B cell (primary cell): Measurements from ENCODE around the gene NRG2. TPM values are rescaled to one million over a fixed set of nuclear protein-coding genes. Genes with fewer than 3 reads are reported as not detected.

Source experiments
- ATAC-seq: fragments of 200-7000 bp; cut with Tn5 transposase; one replicate; pipeline ENCODE4 v1.10.0; 2021; ENCODE audit warnings: low read depth, mild to moderate bottlenecking, moderate number of reproducible peaks, moderate library complexity
- CTCF ChIA-PET: fragments of 350-600 bp; sonication (Branson Sonifier 250); formaldehyde crosslinking; loops from one replicate; lab custom pipeline; 2021; ENCODE audit warnings: antibody characterized with exemption, inconsistent platforms; lab: Charles Lee
- POLR2A ChIA-PET: fragments of 350-600 bp; sonication (Branson Sonifier 250); formaldehyde crosslinking; loops from one replicate; lab custom pipeline; 2021; ENCODE audit warnings: antibody characterized with exemption; lab: Charles Lee
- DNase-seq: peaks from one replicate; pipeline ENCODE4 v3.0.0; 2013
- H2AFZ ChIP-seq: 2 replicates; pipeline ENCODE4 v1.6.1; 2012; ENCODE audit warnings: mild to moderate bottlenecking, low read depth, low read length; ENCODE audit not compliant: insufficient read depth, poor library complexity, severe bottlenecking
- H3K27ac ChIP-seq, 2 donors: 1 replicate in 1 of 2; 2 replicates in 1 of 2; pipeline ENCODE4 v1.5.1; 2012 to 2013; ENCODE audit warnings: low read length in 2 of 2, mild to moderate bottlenecking in 2 of 2, moderate library complexity in 1 of 2
- H3K27me3 ChIP-seq, 4 experiments: fragments of 200-600 bp in 1 of 4; sonication (generic) in 1 of 4; replicated peaks in 1 of 4; 1 replicate in 2 of 4; 2 replicates in 2 of 4; pipeline versions ENCODE4 v1.6.1 to v1.7.0; 2013 to 2016; ENCODE audit warnings: low read length in 3 of 4, mild to moderate bottlenecking in 2 of 4, mixed read lengths in 1 of 4, moderate library complexity in 1 of 4; ENCODE audit not compliant: insufficient read depth in 4 of 4, control insufficient read depth in 3 of 4; ENCODE audit errors: control extremely low read depth in 1 of 4
- H3K36me3 ChIP-seq, 2 experiments: replicated peaks in 1 of 2; 1 replicate in 1 of 2; 2 replicates in 1 of 2; pipeline versions ENCODE4 v1.6.1 to v1.7.1; 2013; ENCODE audit warnings: low read length in 1 of 2; ENCODE audit not compliant: insufficient read depth in 2 of 2, control insufficient read depth in 1 of 2; ENCODE audit errors: control extremely low read depth in 1 of 2, extremely low read depth in 1 of 2
- H3K4me1 ChIP-seq, 2 donors: fragments of 200-600 bp in 1 of 2; sonication (generic) in 1 of 2; 1 replicate in 1 of 2; 2 replicates in 1 of 2; pipeline versions ENCODE4 v1.5.1 to v1.6.1; 2013 to 2017; ENCODE audit warnings: low read length in 2 of 2; ENCODE audit not compliant: control insufficient read depth in 2 of 2, insufficient read depth in 2 of 2
- H3K4me2 ChIP-seq: replicated peaks from 2 replicates; pipeline ENCODE3; 2012; ENCODE audit warnings: mild to moderate bottlenecking, low read depth, low read length; ENCODE audit not compliant: poor library complexity, severe bottlenecking
- H3K4me3 ChIP-seq, 5 experiments: fragments of 200-600 bp in 1 of 5; sonication (generic) in 1 of 5; 1 replicate in 3 of 5; 2 replicates in 2 of 5; pipeline versions ENCODE4 v1.5.1 to v1.7.0; 2011 to 2016; ENCODE audit warnings: low read length in 4 of 5, mild to moderate bottlenecking in 4 of 5, low read depth in 2 of 5, control low read depth in 1 of 5, moderate library complexity in 1 of 5; ENCODE audit not compliant: insufficient read depth in 1 of 5; ENCODE audit errors: control extremely low read depth in 1 of 5, extremely low read depth in 1 of 5
- H3K79me2 ChIP-seq: fragments of 200-600 bp; sonication (generic); one replicate; pipeline ENCODE4 v1.6.0; 2016; ENCODE audit warnings: low read length; ENCODE audit not compliant: control insufficient read depth, insufficient read depth
- H3K9ac ChIP-seq: fragments of 200-600 bp; sonication (generic); 2 replicates; pipeline ENCODE4 v1.6.1; 2017; ENCODE audit warnings: mild to moderate bottlenecking, low read length, moderate library complexity
- H3K9me3 ChIP-seq, 3 donors: one replicate each; pipeline versions ENCODE4 v1.6.1 to v1.7.1; 2013; ENCODE audit warnings: low read length in 2 of 3; ENCODE audit not compliant: control insufficient read depth in 2 of 3, insufficient read depth in 1 of 3; ENCODE audit errors: control extremely low read depth in 1 of 3
- H4K20me1 ChIP-seq: 2 replicates; pipeline ENCODE4 v1.6.0; 2012; ENCODE audit warnings: mild to moderate bottlenecking, low read length; ENCODE audit not compliant: insufficient read depth, control insufficient read depth, poor library complexity, severe bottlenecking
- H3K27ac Mint-ChIP-seq: one replicate; pipeline ENCODE4 v1.8.0; 2021; ENCODE audit warnings: mixed read lengths
- H3K27me3 Mint-ChIP-seq: one replicate; pipeline ENCODE4 v1.8.0; 2021; ENCODE audit warnings: mixed read lengths
- H3K4me1 Mint-ChIP-seq: one replicate; pipeline ENCODE4 v1.8.0; 2021; ENCODE audit warnings: mixed read lengths
- H3K4me3 Mint-ChIP-seq: one replicate; pipeline ENCODE4 v1.8.0; 2021; ENCODE audit warnings: mixed read lengths
- H3K9me3 Mint-ChIP-seq: one replicate; pipeline ENCODE4 v1.8.0; 2022; ENCODE audit warnings: mixed read lengths; ENCODE audit not compliant: insufficient read depth
- CTCF ChIP-seq: fragments of 200-600 bp; IDR thresholded peaks from one replicate; pipeline ENCODE4 v1.8.0; 2022; ENCODE audit warnings: antibody characterized with exemption, mild to moderate bottlenecking
- EZH2 ChIP-seq: IDR thresholded peaks from 2 replicates; pipeline ENCODE4 v1.6.1; 2012; ENCODE audit warnings: borderline replicate concordance, low read depth, mild to moderate bottlenecking, moderate library complexity, low read length; ENCODE audit not compliant: insufficient read depth, poor library complexity, severe bottlenecking
- WGBS: methylation state at CpG from one replicate; pipeline ENCODE4 v1.1.5; 2013; ENCODE audit warnings: missing lambda C conversion rate; ENCODE audit not compliant: insufficient coverage; 5-methylcytosine and 5-hydroxymethylcytosine counted together
- intact Hi-C: fragments of 100-400 bp; cut with micrococcal nuclease; formaldehyde crosslinking; loops from one replicate; pipeline ENCODE4 v1.10.0; 2022
- polyA plus RNA-seq: library from polyadenylated mRNA; depleted of rRNA; stranded (reverse); fragments of >200 nt; gene quantifications from 2 replicates; pipeline ENCODE4 v1.2.3, GENCODE V29; 2012
- total RNA-seq, 2 donors: library from RNA; stranded (reverse); fragments of 120-200 nt in 1 of 2; gene quantifications; 1 replicate in 1 of 2; 2 replicates in 1 of 2; pipeline versions ENCODE4 v1.2.3 to v1.2.4, GENCODE V29; 2013 to 2022

The NRG2 gene
- total and polyA plus RNA-seq, 2 donors (not counting 1 experiment from before 2014, with no cell fraction given): 0.13 to 0.15 TPM

DNA sequence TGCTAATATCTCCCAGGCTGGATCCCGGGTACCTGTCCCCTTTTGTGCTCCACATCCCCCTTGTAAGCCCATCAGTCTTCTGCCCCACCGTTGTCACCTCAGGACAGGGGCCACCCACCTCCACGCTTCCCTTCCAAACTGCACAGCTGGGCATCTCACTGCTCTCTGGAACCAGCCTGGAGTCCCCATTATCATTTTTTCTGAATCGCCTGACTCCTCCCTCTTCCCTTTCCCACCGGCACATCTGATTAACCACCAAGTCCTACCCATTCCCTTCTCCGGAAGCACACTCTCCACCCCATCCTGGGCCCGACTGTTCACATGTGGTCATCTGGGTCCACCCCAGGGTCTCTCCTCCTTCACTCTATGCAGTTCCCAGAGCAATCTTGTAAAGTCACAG, 193.6 kb downstream of the NRG2 start:
- no peak overlapping the region for H3K4me2 ChIP-seq
- H2AFZ ChIP-seq: peak overlapping the region; percentile 5
- H3K27ac ChIP-seq: no peak overlapping the region
- H3K27me3 ChIP-seq: peaks cover 0 to 26% (median 12%) of the 10 kb centered on the region in 4 experiments
- no peaks in the 10 kb centered on the region for H4K20me1 ChIP-seq
- H3K36me3 ChIP-seq: no peaks in the 10 kb centered on the region
- Mint-ChIP-seq H3K9me3 (no peaks in the 10 kb centered on the region), H3K27me3 (peaks cover 6% of the 10 kb centered on the region), H3K27ac (peak overlapping the region; percentile 42), H3K4me3 (peak overlapping the region; percentile 85), H3K4me1 (peaks cover 13% of the 10 kb centered on the region)
- 81% methylated on average over 7 of the region's 7 CpGs for WGBS
- DNase-seq (no peak), ATAC-seq (no peak)
- H3K4me1 ChIP-seq: peaks cover 8 to 14% of the 10 kb centered on the region in 2 donors
- ChIA-PET POLR2A (no interaction called here), CTCF (interaction anchor here (0.5 to 3.9 kb wide), 6 partner anchors 10 to 214 kb away, joined by 3 to 21 read pairs (median 4); no protein-coding TSS in a partner anchor)
- no peaks in the 10 kb centered on the region for H3K9me3 ChIP-seq
- intact Hi-C loops: loop anchor here (5.0 kb wide), 3 partner anchors 217 to 1637 kb away; partner anchors contain the start of gene CDC23
- no peak for TF ChIP-seq CTCF
- no peak for TF ChIP-seq EZH2
- no peaks in the 10 kb centered on the region for H3K79me2 ChIP-seq
- no peak overlapping the region for H3K4me3 ChIP-seq
- no peak overlapping the region for H3K9ac ChIP-seq

GRCh38 chr5:139848508-139849100, 194.5 kb downstream of the NRG2 start:
- peak overlapping the region; percentile 1 to 86 (median 54) for H3K4me3 ChIP-seq
- no peak for DNase-seq
- TF ChIP-seq CTCF (no peak), EZH2 (no peak)
- intact Hi-C loops: loop anchor here (5.0 kb wide), 3 partner anchors 216 to 1636 kb away; partner anchors contain the start of gene CDC23
- H3K36me3 ChIP-seq: no peaks in the 10 kb centered on the region
- H2AFZ ChIP-seq: peak overlapping the region; percentile 88
- H3K9ac ChIP-seq: peak overlapping the region; percentile 77
- peaks cover 0 to 32% (median 16%) of the 10 kb centered on the region in 4 experiments for H3K27me3 ChIP-seq
- H3K27me3 Mint-ChIP-seq: peaks cover 13% of the 10 kb centered on the region
- peak overlapping the region; percentile 85 for H3K4me3 Mint-ChIP-seq
- H3K4me1 Mint-ChIP-seq: peaks cover 15% of the 10 kb centered on the region
- peak; percentile 19 for ATAC-seq
- no peaks in the 10 kb centered on the region for H3K9me3 Mint-ChIP-seq
- H3K4me2 ChIP-seq: peak overlapping the region; percentile 93
- H3K4me1 ChIP-seq: peaks cover 8 to 16% of the 10 kb centered on the region in 2 donors
- H3K27ac ChIP-seq: peak overlapping the region in 1 of 2 donors; percentile 60
- ChIA-PET POLR2A (interaction anchor here (0.7 kb wide), 1 partner anchor 799 kb away, joined by 3 read pairs; the partner anchor contains the start of genes IK and NDUFA2), CTCF (interaction anchor here (1.1 to 3.9 kb wide), 3 partner anchors 12 to 61 kb away, joined by 5 to 21 read pairs (median 15); no protein-coding TSS in a partner anchor)
- H4K20me1 ChIP-seq: no peaks in the 10 kb centered on the region
- H3K27ac Mint-ChIP-seq: peak overlapping the region; percentile 75
- H3K9me3 ChIP-seq: no peaks in the 10 kb centered on the region
- WGBS: 10% methylated on average over 28 of the region's 43 CpGs
- H3K79me2 ChIP-seq: no peaks in the 10 kb centered on the region
